ENCODE measurements around the gene UCMA. TPM values are rescaled to one million over a fixed set of nuclear protein-coding genes. Genes with fewer than 3 reads are reported as not detected.
"Not testable (repeated sequence)": the region's sequence is repeated elsewhere in the genome, so short reads cannot be mapped to it uniquely, and the experiment has no call there.

The UCMA gene
- total and polyA plus RNA-seq, 10 of the 15 experiments (the other 5 are each of a cell fraction or from before 2014, with no cell fraction given) = 0.15 TPM; not detected in 9

- H3K4me2 ChIP-seq (ENCODE audit: control insufficient read depth, insufficient read depth) = no peak overlapping the region
- BruUV-seq (replicated peaks) = no TSS peak
- TF ChIP-seq NR2C1 (IDR thresholded peaks at IDR 0.05) (no peak), SREBF1 (IDR thresholded peaks at IDR 0.05; ENCODE audit: low read length) (no peak), SMARCA5 (IDR thresholded peaks at IDR 0.05) (no peak), SP1 (IDR thresholded peaks at IDR 0.05; ENCODE audit: low read depth, low read length) (no peak), PBX3 (IDR thresholded peaks at IDR 0.05; ENCODE audit: insufficient replicate concordance, low read depth, low read length) (no peak), RFX5 (IDR thresholded peaks at IDR 0.05; ENCODE audit: low read depth, low read length) (no peak), MTA3 (IDR thresholded peaks at IDR 0.05; ENCODE audit: borderline replicate concordance, low read length) (no peak), ZBTB33 (IDR thresholded peaks at IDR 0.05) (no peak), ESRRA (IDR thresholded peaks at IDR 0.05; ENCODE audit: low read length) (no peak), GABPA (IDR thresholded peaks at IDR 0.05; ENCODE audit: low read depth) (no peak)
- TF ChIP-seq, protein P1, sequence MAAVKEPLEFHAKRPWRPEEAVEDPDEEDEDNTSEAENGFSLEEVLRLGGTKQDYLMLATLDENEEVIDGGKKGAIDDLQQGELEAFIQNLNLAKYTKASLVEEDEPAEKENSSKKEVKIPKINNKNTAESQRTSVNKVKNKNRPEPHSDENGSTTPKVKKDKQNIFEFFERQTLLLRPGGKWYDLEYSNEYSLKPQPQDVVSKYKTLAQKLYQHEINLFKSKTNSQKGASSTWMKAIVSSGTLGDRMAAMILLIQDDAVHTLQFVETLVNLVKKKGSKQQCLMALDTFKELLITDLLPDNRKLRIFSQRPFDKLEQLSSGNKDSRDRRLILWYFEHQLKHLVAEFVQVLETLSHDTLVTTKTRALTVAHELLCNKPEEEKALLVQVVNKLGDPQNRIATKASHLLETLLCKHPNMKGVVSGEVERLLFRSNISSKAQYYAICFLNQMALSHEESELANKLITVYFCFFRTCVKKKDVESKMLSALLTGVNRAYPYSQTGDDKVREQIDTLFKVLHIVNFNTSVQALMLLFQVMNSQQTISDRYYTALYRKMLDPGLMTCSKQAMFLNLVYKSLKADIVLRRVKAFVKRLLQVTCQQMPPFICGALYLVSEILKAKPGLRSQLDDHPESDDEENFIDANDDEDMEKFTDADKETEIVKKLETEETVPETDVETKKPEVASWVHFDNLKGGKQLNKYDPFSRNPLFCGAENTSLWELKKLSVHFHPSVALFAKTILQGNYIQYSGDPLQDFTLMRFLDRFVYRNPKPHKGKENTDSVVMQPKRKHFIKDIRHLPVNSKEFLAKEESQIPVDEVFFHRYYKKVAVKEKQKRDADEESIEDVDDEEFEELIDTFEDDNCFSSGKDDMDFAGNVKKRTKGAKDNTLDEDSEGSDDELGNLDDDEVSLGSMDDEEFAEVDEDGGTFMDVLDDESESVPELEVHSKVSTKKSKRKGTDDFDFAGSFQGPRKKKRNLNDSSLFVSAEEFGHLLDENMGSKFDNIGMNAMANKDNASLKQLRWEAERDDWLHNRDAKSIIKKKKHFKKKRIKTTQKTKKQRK (IDR thresholded peaks at IDR 0.05; ENCODE audit: low read depth, low read length) = no peak
- no peak overlapping the region for H3K4me3 ChIP-seq
- ChIA-PET RAD21 (ENCODE audit: unreplicated experiment) (no interaction called here), SMC1A (ENCODE audit: uncharacterized antibody, unreplicated experiment) (no interaction called here), POLR2A (interaction anchor here (0.6 kb wide), 1 partner anchor 280 kb away, joined by 5 read pairs; no protein-coding TSS in a partner anchor), CTCF (no interaction called here)
- H3K36me3 ChIP-seq (ENCODE audit: control insufficient read depth in 2 of 2, insufficient read depth in 2 of 2, low read length in 1 of 2) = no peaks in the 10 kb centered on the region
- H3K27ac ChIP-seq (ENCODE audit: control insufficient read depth, insufficient read depth) = no peak overlapping the region
- no peaks in the 10 kb centered on the region for H3K27me3 ChIP-seq (replicated peaks in 1 of 2; ENCODE audit: control insufficient read depth in 2 of 2, insufficient read depth in 2 of 2, low read length in 1 of 2)
- 37% methylated on average over 8 of the region's 8 CpGs for WGBS (ENCODE audit: insufficient coverage, insufficient replicate concordance, low lambda C conversion rate, missing lambda C conversion rate)
- H4K20me1 ChIP-seq (ENCODE audit: control insufficient read depth, insufficient read depth) = no peaks in the 10 kb centered on the region
- DNase-seq (ENCODE audit: low read depth, low spot score) = no peak
- in situ Hi-C loops (cut with MboI) = no loop called here
- FAIRE-seq = no peak
- no peak for ATAC-seq
- no peaks in the 10 kb centered on the region for H3K79me2 ChIP-seq (ENCODE audit: control insufficient read depth, insufficient read depth, low read length)
- H3K4me1 ChIP-seq (ENCODE audit: control insufficient read depth, insufficient read depth, low read length) = no peaks in the 10 kb centered on the region
- intact Hi-C loops (cut with micrococcal nuclease; ENCODE audit: unreplicated experiment) = no loop called here
- no peak overlapping the region for H3K9ac ChIP-seq (ENCODE audit: control insufficient read depth, insufficient read depth, low read length)
- H2AFZ ChIP-seq (ENCODE audit: control insufficient read depth, low read depth, low read length) = no peak overlapping the region
- H3K9me3 ChIP-seq (replicated peaks; ENCODE audit: control insufficient read depth, insufficient read depth, low read length) = no peaks in the 10 kb centered on the region
These were observed 2.5 kb upstream of the UCMA start for GRCh38 chr10:13236638-13237037.

DNA sequence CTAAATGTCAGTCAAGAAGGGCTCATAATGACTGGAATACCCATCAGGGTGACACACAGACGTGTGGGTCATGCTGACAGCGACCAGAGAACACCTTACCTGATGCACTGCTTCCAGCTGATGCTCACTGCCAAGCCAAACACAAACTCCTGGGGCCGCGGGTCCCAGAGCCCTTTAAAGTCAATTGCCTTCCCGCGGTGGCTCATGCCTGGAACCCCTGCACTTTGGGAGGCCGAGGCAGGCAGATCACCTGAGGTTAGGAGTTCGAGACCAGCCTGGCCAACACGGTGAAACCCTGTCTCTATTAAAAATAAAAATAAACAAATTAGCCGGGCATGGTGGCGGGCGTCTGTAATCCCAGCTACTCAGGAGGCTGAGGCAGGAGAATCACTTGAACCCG is 562 bp upstream of the UCMA start:
- H2AFZ ChIP-seq (ENCODE audit: control insufficient read depth, low read depth, low read length); H3K4me3 ChIP-seq; H3K27ac ChIP-seq (ENCODE audit: control insufficient read depth, insufficient read depth); BruUV-seq (replicated peaks); H4K20me1 ChIP-seq (ENCODE audit: control insufficient read depth, insufficient read depth); DNase-seq (ENCODE audit: low read depth, low spot score); H3K36me3 ChIP-seq (ENCODE audit: control insufficient read depth in 2 of 2, insufficient read depth in 2 of 2, low read length in 1 of 2); in situ Hi-C loops (cut with MboI); H3K4me1 ChIP-seq (ENCODE audit: control insufficient read depth, insufficient read depth, low read length); H3K9ac ChIP-seq (ENCODE audit: control insufficient read depth, insufficient read depth, low read length); H3K9me3 ChIP-seq (replicated peaks; ENCODE audit: control insufficient read depth, insufficient read depth, low read length); intact Hi-C loops (cut with micrococcal nuclease; ENCODE audit: unreplicated experiment); H3K79me2 ChIP-seq (ENCODE audit: control insufficient read depth, insufficient read depth, low read length); POLR2A ChIA-PET; RAD21 ChIA-PET (ENCODE audit: unreplicated experiment); H3K4me2 ChIP-seq (ENCODE audit: control insufficient read depth, insufficient read depth); SMC1A ChIA-PET (ENCODE audit: uncharacterized antibody, unreplicated experiment); ATAC-seq; H3K27me3 ChIP-seq (replicated peaks in 1 of 2; ENCODE audit: control insufficient read depth in 2 of 2, insufficient read depth in 2 of 2, low read length in 1 of 2); FAIRE-seq: not testable (repeated sequence)
- 53% methylated on average over 13 of the region's 13 CpGs for WGBS (ENCODE audit: insufficient coverage, insufficient replicate concordance, low lambda C conversion rate, missing lambda C conversion rate)
- CTCF ChIA-PET = interaction anchor here (1.6 kb wide), 1 partner anchor 67 kb away, joined by 3 read pairs; no protein-coding TSS in a partner anchor
